Stimulated activated CD4-positive, alpha-beta T cell treated with anti-CD3 and anti-CD28 coated beads, Interleukin-4, amount 100 ng/mL, for 4 hours (primary cell): Measurements from ENCODE around the gene FBN3.

ENCODE experiments used
- DNase-seq, 2 experiments: peaks; one replicate each; pipeline ENCODE4 v3.0.0-alpha.2; 2020

The FBN3 gene

GRCh38 chr19:8087876-8088275 is 61.5 kb downstream of the FBN3 start:
- no peak for DNase-seq

- DNase-seq, result no peak
These were observed 62.5 kb downstream of the FBN3 start for GRCh38 chr19:8086849-8087248.

GRCh38 chr19:8085598-8086408 is 63.6 kb downstream of the FBN3 start:
- DNase-seq, result no peak

GRCh38 chr19:8084152-8084551 is 65.2 kb downstream of the FBN3 start:
- DNase-seq, result no peak

- no peak for DNase-seq
These were observed 66.3 kb downstream of the FBN3 start for GRCh38 chr19:8083141-8083540.

GRCh38 chr19:8081569-8082550 is 67.5 kb downstream of the FBN3 start:
- DNase-seq, result no peak

GRCh38 chr19:8080832-8081231 is 68.6 kb downstream of the FBN3 start:
- no peak for DNase-seq

- DNase-seq, result no peak
These were observed 69.4 kb downstream of the FBN3 start for GRCh38 chr19:8079988-8080387.

GRCh38 chr19:8075158-8076074 is 74.0 kb downstream of the FBN3 start:
- DNase-seq, result no peak

GRCh38 chr19:8074501-8074900 is 74.9 kb downstream of the FBN3 start:
- DNase-seq, result no peak

GRCh38 chr19:8071912-8072311 is 77.5 kb downstream of the FBN3 start:
- no peak for DNase-seq

- DNase-seq, result no peak
These were observed 80.1 kb downstream of the FBN3 start for GRCh38 chr19:8069096-8069973.

GRCh38 chr19:8065875-8066261 is 83.5 kb downstream of the FBN3 start:
- no peak for DNase-seq

- no peak for DNase-seq
These were observed 84.2 kb downstream of the FBN3 start for GRCh38 chr19:8064911-8065874.

GRCh38 chr19:8057545-8058270 is 91.7 kb downstream of the FBN3 start:
- DNase-seq, result no peak

- no peak for DNase-seq
These were observed 92.9 kb downstream of the FBN3 start for GRCh38 chr19:8056533-8056932.

- no peak for DNase-seq
These were observed 95.2 kb downstream of the FBN3 start for GRCh38 chr19:8054169-8054568.

GRCh38 chr19:8052464-8052859 is 96.9 kb downstream of the FBN3 start, which contains the start of gene CCL25:
Gene CCL25 (plus strand): TSS chr19:8052760. CDS start chr19:8053050, 290 bp downstream.
- no peak for DNase-seq

- DNase-seq, result peak; percentile 88 to 89
These were observed 98.9 kb downstream of the FBN3 start for GRCh38 chr19:8050274-8051096.
